HepG2 (cell line): ENCODE data around the gene NEK8. TPM values are rescaled to one million over a fixed set of nuclear protein-coding genes. Genes with fewer than 3 reads are reported as not detected.

Source experiments
- AHR ChIP-seq: IDR thresholded peaks from 2 replicates; pipeline ENCODE4 v1.6.1; 2018; ENCODE audit warnings: missing genetic modification reagents, missing compliant biosample characterization
- BHLHE40 ChIP-seq: IDR thresholded peaks from 2 replicates; pipeline ENCODE4 v1.6.1; 2011; ENCODE audit warnings: low read length, improper control_type of control experiment
- CC2D1A ChIP-seq: sonication (generic); formaldehyde crosslinking; IDR thresholded peaks from 2 replicates; pipeline ENCODE4 v1.8.1; 2023; ENCODE audit warnings: mild to moderate bottlenecking, missing genetic modification reagents
- CEBPG ChIP-seq: IDR thresholded peaks from 2 replicates; pipeline ENCODE4 v1.6.1; 2016
- FOXA1 ChIP-seq, 2 experiments: fragments of 450-650 bp in 1 of 2; sonication (generic) in 1 of 2; formaldehyde crosslinking in 1 of 2; IDR thresholded peaks; 2 replicates each; pipeline versions ENCODE4 v1.4.0 to v1.6.1; 2016 to 2020; ENCODE audit warnings: missing genetic modification reagents in 1 of 2
- FOXP4 ChIP-seq: sonication (generic); formaldehyde crosslinking; IDR thresholded peaks from 2 replicates; pipeline ENCODE4 v1.4.0; 2020; ENCODE audit warnings: missing genetic modification reagents
- GZF1 ChIP-seq: sonication (generic); formaldehyde crosslinking; IDR thresholded peaks from 2 replicates; pipeline ENCODE4 v1.5.1; 2020; ENCODE audit warnings: mild to moderate bottlenecking, missing genetic modification reagents
- HNF1B ChIP-seq: sonication (generic); formaldehyde crosslinking; IDR thresholded peaks from 2 replicates; pipeline ENCODE4 v1.5.1; 2020; ENCODE audit warnings: mild to moderate bottlenecking, moderate library complexity, missing genetic modification reagents
- TRIM24 ChIP-seq: sonication (generic); formaldehyde crosslinking; IDR thresholded peaks from 2 replicates; pipeline ENCODE4 v1.8.0; 2022; ENCODE audit warnings: mild to moderate bottlenecking, missing genetic modification reagents
- ZBTB49 ChIP-seq: sonication (generic); formaldehyde crosslinking; IDR thresholded peaks from 2 replicates; pipeline ENCODE4 v1.4.0; 2020; ENCODE audit warnings: missing genetic modification reagents, borderline replicate concordance
- ZFX ChIP-seq: sonication (generic); formaldehyde crosslinking; IDR thresholded peaks from 2 replicates; pipeline ENCODE4 v1.4.0; 2020; ENCODE audit warnings: mild to moderate bottlenecking, low read depth, missing genetic modification reagents, moderate library complexity
- ZNF501 ChIP-seq: sonication (generic); formaldehyde crosslinking; IDR thresholded peaks from 2 replicates; pipeline ENCODE4 v1.5.1; 2020; ENCODE audit warnings: mild to moderate bottlenecking, moderate library complexity, missing genetic modification reagents
- ZNF614 ChIP-seq: IDR thresholded peaks from 2 replicates; pipeline ENCODE4 v1.6.1; 2018; ENCODE audit warnings: missing biosample characterization, missing genetic modification reagents, inconsistent platforms, borderline replicate concordance
- ZNF747 ChIP-seq: sonication (generic); formaldehyde crosslinking; IDR thresholded peaks from 2 replicates; pipeline ENCODE4 v1.8.1; 2023; ENCODE audit warnings: missing genetic modification reagents, mild to moderate bottlenecking, borderline replicate concordance
- polyA plus RNA-seq, 8 experiments: library from polyadenylated mRNA; depleted of rRNA in 3 of 8; stranded (reverse) in 7 of 8; unstranded in 1 of 8; fragments of >200 nt; fragmentation: Illumina TruSeq in 4 of 8; extraction: Trizol in 4 of 8; gene quantifications; 2 replicates each; pipeline versions ENCODE4 v1.2.1 to v1.2.3, GENCODE V29; 2011 to 2016; ENCODE audit warnings: low read depth in 4 of 8, missing spikeins in 1 of 8, mixed read lengths in 1 of 8; ENCODE audit not compliant: insufficient read depth in 1 of 8
- total RNA-seq, 5 experiments: library from RNA; depleted of rRNA; stranded (reverse); fragments of >200 nt; fragmentation: Illumina TruSeq; extraction: Trizol; gene quantifications; 2 replicates each; pipeline ENCODE4 v1.2.3, GENCODE V29; 2016; ENCODE audit warnings: low read depth in 1 of 5
- TF ChIP-seq, protein P1 (sequence below): sonication (generic); formaldehyde crosslinking; conservative IDR thresholded peaks from 2 replicates; pipeline ENCODE4 v1.4.0; 2020; ENCODE audit warnings: missing genetic modification reagents

The NEK8 gene
- total and polyA plus RNA-seq, 2 of the 13 experiments (the other 11 are each of a cell fraction or from before 2014, with no cell fraction given) = 5.8 to 13.5 TPM

GRCh38 chr17:28743243-28744103 lies 14.9 kb downstream of the NEK8 start, which contains the start of gene TRAF4 (continued):
- TF ChIP-seq HNF1B (CRISPR knock-in tag) (peak; percentile 52; the same call in 1 of the 2 replicates), ZBTB49 (CRISPR knock-in tag) (no peak), ZNF501 (CRISPR knock-in tag) (no peak), ZNF614 (CRISPR knock-in tag) (no peak), CC2D1A (CRISPR knock-in tag) (no peak; the same call in 1 of the 2 replicates), FOXA1 (IDR thresholded peaks at IDR 0.05) (no peak), FOXA1 (CRISPR knock-in tag; IDR thresholded peaks at IDR 0.05) (no peak), CEBPG (no peak), GZF1 (CRISPR knock-in tag) (no peak), BHLHE40 (peak; percentile 47; the same call in 1 of the 2 replicates), AHR (CRISPR knock-in tag) (no peak), FOXP4 (CRISPR knock-in tag) (no peak), ZNF747 (CRISPR knock-in tag) (no peak), ZFX (CRISPR knock-in tag) (peak; percentile 60), TRIM24 (CRISPR knock-in tag) (no peak)
- TF ChIP-seq, protein P1, sequence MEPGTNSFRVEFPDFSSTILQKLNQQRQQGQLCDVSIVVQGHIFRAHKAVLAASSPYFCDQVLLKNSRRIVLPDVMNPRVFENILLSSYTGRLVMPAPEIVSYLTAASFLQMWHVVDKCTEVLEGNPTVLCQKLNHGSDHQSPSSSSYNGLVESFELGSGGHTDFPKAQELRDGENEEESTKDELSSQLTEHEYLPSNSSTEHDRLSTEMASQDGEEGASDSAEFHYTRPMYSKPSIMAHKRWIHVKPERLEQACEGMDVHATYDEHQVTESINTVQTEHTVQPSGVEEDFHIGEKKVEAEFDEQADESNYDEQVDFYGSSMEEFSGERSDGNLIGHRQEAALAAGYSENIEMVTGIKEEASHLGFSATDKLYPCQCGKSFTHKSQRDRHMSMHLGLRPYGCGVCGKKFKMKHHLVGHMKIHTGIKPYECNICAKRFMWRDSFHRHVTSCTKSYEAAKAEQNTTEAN (CRISPR knock-in tag) = no peak
